HG02588 (cell line): Measurements from ENCODE around the gene AMN1.
A peak's percentile ranks its signal among the peaks of the same experiment; 100 is the strongest.
"Not testable (repeated sequence)": the region's sequence is repeated elsewhere in the genome, so short reads cannot be mapped to it uniquely, and the experiment has no call there.

Source experiments
- ATAC-seq: cut with Tn5 transposase; IDR thresholded peaks from one replicate; pipeline ENCODE4 v1.9.1; 2021; ENCODE audit warnings: mild to moderate bottlenecking, moderate library complexity; ENCODE audit not compliant: unreplicated experiment

Gene AMN1

DNA sequence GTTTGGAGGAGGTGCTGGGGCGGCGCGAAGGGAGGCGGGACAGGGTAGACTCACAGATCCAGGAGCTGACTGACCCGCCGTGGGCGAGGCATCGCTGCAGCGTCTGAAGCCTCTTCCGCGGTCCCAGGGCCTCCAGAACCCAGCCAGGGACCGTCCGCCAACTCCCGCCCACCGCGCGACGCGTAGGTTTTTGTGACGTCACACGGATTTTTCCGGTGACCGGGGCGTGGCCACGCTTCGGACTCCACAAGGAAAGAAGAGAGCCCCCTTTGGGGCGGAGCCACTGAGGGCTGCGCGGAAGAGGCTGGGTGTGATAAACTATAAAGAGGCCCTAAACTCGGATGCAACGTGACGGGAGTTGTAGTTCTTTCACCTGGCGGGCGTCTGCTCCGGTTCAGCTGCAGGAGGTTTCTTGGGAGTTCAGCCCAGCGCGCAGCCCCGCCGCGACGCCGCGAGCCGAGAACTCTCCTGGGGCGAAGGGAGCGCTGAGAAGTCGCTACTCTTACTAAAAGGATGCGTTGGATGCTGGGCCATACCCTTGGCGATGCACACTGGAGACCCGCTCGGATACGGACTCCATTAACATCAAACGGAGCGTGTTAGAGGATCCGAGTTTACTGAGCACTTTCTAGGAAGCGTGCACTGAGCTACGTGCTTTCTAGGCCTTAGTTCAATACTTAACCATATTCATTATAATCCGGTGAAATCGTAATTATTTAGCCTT lies at the start of gene AMN1:
Gene AMN1 (minus strand): TSS at position 105 of the 724 bp plus-strand sequence. CDS start 13 bp downstream, at position 92.
- peak; percentile 94 for ATAC-seq

DNA sequence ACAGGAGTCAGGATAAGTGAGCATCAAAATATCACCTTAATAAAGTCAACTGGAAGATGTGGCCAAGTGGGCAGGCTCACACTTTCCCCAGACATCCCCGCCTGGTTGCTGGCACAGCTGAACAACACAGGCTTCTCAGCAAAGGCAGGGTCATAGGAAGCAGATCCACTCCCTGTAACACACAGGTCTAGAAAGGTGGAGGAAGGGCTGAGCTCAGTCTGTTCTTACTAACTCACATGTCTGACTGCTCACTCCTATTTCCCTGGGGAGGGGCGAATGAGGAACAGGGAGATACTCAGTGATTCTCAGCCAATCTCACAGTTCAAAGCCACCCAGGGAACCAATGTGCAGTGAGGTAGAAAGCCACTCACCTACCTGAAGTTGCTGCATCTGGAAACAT lies 45.0 kb upstream of the AMN1 start:
- peak; percentile 57 for ATAC-seq

DNA sequence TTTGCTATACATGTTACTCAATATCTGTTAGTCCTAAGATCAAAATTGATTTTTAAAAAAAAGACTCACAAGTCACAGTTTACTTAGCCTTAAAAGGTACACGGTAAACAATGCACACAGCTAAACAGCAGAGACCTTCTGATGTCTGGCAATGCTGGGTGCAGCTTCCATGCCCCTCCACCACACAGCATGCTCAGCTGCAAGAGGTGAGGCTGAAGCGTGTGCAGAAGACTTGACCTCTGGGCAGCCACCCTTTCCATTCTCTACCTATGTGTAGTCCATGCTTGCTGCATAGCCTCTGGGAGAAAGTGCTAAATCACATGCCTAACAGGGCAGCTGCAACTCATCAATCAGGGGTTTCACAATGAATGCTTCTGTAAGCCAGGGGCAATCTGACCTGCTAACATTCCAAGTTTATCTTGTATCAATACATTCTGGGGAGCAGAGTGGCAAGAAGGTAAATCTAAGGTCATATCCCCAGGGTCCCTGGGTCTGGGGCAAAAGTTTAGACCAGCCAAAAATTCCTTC lies 44.5 kb upstream of the AMN1 start:
- peak; percentile 55 for ATAC-seq

DNA sequence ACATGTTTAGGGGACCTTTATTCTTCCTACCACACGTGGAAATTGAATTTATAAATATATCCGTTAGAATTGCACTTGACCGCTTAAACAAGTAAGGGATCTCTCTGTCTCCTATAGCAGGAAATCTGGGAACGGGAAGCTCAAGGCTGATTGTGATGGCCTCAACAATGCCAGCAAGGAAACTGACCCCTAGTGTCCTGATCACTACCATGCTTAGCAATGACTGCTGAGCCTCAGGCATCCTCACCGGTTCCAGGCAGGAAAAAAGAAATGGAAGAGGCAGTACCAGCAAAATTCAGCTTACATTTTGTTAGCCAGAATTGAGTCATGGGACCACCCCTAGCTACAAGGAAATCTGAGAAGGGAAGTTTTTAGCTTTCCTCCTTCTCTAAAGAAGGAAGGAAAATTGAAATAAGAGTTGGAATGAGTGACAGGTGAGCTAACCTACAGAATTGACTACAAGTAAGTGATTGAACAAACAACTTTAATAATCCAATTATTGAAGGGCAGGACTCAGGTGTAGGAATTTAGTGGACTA lies 43.9 kb upstream of the AMN1 start:
- no peak for ATAC-seq

DNA sequence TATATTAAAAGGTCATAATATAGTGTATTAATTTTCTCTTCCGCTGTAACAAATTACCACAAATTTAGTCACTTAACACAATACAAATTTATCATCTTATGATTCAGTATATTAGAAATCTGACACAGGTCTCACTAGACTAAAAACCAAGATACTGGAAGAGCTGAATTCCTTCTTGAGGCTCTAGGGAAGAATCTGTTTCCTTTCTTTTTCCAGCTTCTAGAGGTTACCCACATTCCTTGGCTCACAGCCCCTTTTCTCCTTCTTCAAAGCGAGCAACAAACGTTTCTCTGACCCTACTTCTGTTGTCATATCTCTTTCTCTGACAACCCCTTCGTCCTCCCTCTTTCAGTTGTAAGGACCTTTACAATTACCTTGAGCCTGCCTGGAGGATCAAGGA lies 43.4 kb upstream of the AMN1 start:
- no peak for ATAC-seq

DNA sequence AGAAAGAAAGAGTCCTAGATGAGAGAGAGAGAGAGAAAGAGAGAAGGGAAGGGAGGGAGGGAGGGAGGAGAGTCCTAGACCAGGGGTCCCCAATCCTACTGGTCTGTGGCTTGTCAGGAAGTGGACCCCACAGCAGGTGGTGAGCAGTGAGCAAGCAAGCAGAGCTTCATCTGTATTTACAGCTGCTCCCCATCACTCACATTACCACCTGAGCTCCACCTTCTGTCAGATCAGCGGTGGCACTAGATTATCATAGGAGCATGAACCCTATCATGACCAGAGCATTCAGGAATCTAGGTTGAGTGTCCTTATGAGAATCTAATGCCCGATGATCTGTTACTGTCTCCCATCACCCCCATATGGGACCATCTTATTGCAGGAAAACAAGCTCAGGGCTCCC lies 39.2 kb upstream of the AMN1 start:
- no peak for ATAC-seq

DNA sequence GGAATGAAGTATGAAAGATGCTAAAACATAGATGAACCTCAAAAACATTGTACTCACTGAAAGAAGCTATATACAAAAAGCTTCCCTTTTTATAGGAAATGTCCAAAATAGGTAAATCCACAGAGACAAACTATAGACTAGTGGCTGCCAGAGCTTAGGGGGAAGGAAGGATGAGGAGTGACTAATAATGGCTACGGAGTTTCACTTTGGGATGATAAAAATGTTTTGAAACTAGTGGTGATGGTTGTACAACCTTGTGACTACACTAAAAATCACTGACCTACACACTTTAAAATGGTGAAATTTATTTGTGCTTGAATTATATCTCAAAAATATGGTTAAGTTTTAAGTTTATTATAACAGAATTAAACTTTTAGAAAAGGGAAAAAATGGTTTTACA lies 37.1 kb upstream of the AMN1 start:
- ATAC-seq, result no peak

DNA sequence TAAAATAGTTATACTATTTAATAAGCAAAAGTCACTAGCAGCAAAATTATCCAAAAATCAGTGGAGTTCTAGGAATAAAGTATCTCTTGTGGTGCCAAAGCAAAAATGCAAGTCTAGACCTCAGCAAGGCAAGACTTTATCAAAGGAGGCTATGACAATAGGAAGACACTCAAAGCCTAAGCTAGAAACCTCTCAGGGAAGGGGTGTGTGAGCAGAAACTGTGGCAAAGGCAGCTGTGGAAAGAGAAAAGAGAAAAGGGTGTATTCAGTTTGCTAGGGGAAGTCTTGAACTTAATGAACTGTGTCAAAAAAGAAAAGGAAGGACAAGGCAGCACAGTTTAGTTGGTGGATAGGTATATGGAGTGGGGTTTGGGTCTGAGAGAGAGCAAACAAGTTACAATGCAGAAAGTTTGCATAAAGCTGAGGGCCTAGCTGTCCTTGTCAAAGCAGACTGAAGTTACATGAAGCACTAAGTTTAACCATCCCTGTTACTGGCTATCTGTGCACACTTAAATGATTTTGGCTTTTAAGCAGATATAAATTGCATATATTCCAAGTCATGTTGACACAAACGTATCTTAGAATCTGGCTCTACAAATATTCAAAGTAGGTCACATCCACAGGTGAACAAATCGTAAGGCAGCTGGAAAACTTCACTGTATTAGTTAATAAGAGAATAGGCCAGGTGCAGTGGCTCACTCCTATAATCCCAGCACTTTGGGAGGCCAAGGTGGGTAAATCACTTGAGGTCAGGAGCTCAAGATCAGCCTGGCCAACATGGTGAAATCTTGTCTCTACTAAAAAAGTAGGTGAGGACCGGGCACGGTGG lies 31.0 kb upstream of the AMN1 start:
- no peak for ATAC-seq

DNA sequence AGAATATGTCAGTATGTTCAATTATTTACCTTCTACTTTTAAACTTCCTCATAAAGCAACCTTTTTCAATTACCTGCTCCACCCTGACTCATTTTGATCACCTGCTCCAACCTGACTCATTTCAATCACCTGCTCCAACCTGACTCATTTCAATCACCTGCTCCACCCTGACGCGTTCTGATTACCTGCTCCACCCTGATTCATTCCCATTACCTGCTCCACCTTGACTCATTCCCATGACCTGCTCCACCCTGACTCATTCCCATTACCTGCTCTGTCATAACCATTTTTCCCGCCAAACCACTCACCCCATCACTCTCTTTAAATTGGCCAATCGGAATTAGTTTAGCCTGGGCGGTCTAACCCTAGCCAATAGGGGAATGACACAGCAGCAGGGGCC lies 29.5 kb upstream of the AMN1 start:
- not testable (repeated sequence) for ATAC-seq

DNA sequence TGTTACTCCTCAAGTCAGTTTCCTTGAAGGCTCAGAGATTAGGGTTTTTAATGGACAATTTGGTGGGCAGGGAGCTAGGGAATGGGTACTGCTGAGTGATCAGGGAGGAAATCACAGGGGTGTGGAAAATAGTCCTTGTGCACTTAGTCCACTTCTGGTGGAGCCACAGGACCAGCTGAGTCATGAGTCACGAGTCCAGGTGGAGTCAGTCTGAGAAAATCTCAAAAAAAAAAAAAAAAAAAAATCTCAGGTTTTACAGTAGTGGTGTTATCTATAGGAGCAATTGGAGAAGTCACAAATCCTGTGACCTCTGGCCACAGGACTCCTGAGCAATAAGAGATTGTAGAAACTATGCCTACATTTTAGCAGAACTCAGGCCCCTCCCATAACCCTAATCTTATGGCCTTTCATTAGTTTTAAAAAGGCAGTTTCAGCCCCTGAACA lies 28.2 kb upstream of the AMN1 start:
- ATAC-seq, result no peak

DNA sequence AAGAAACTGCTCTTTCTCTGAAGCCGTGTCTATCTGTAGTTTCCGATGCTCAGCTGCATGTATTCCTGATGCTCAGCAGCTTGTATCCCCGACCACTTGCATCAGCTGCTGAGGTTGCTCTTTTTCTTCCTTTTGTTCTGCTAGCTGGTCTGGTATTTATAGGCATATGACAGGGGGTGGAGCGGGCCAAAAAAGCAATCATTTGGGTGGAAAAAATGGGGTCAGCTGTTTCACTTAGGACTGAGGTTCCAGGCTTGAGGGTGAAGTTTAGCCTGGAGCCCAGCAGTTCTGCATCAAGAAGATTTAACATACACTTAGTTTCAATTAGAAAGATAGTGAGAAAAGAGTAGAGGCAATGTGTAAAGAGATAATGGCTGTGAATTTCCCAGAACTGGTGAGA lies 23.6 kb upstream of the AMN1 start:
- no peak for ATAC-seq

DNA sequence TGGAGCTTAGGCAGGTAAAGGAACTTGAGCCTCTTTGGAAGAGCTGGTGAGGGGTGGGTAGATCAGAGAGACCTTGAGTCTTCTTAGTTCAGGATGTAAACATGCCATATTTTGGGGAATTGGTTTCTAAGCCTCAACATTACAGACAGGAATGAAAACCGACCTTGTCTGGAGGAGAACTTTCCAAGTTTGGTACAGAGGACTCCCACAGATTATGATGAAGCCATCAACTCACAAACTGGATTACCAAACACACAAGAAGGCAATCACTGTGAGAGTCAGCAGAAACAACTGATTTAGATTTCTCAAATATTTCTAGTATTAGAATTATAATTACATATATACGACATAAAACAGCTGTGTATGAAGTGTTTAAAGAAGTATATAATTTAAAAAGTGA lies 22.3 kb upstream of the AMN1 start:
- no peak for ATAC-seq

DNA sequence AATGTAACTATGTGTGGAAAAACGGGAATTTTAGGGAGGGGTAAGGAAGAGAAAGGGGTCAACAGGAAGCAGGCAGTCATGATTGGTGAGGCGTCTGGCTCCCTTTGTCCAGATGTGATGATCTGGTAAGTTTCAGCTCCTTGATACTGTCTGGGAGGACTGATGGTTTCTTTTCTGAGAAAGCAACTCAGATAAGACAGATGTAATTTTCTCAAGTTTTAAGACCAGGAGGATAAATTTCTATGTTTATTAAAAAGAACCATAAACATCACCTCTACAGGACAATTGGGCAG lies 21.9 kb upstream of the AMN1 start:
- ATAC-seq, result no peak

DNA sequence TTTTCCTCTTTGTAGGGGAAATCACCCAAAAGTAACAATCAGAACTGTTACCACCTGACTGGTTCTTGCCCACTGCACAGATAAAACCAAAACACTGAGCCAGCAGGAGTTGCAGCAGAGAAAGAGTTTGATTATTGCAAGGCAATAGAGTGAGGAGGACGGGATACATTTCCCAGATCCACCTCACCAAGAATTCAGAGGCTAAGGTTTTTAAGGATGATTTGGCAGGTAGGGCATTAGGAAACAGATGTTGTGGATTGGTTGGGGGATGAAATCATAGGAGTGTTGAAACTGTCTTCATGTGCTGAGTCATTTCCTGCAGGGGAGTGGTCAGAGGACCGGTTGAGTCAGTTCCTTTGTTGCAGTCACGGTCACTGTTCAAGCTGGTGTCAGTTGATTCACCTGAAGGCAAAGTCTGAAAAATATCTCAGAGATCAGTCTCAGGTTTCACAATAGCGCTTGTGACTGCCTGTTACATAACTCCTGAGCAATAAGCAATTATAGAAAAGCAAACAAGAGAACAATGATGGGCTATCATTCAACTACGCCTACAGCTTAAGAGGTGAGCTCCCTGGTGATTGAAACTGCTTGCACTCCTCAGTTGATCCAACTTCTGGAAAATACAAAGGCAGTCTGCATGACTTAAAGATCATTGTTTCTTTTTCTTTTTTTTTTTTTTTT lies 20.3 kb upstream of the AMN1 start:
- ATAC-seq, result peak; percentile 84

DNA sequence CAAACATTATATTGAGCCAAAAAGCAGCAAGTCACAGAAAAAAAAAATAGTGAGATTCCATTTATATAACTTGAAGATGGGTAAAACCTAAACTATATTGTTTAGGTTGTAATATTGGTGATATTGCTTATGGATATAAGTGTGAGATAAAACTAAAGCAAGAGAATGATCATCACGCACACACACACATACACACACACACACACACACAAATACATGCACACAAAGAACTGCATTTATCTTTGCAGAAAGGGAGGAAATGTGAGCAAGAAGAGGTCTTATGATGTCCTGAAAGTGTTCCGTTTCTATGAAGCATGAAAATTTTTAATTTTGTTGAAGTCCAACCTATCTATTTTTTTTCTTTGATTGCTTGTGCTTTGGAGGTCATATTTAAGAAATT lies 16.4 kb upstream of the AMN1 start:
- ATAC-seq, result no peak

DNA sequence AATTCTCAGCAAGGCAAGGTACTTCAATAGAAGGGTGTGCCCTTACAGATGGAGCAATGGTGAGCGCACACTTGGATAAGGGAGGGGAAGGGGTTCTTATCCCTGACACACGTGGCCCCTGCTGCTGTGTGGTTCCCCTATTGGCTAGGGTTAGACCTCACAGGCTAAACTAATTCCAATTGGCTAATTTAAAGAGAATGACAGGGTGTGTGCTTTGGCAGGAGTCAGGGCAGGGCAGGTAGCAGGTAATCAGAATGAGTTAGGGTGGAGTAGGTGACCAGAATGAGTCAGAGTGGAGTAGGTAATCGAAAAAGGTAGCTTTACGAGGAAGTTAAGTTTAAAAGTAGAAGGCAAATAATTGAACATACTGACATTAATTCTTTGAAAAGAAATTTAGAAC lies 15.5 kb upstream of the AMN1 start:
- ATAC-seq, result not testable (repeated sequence)

DNA sequence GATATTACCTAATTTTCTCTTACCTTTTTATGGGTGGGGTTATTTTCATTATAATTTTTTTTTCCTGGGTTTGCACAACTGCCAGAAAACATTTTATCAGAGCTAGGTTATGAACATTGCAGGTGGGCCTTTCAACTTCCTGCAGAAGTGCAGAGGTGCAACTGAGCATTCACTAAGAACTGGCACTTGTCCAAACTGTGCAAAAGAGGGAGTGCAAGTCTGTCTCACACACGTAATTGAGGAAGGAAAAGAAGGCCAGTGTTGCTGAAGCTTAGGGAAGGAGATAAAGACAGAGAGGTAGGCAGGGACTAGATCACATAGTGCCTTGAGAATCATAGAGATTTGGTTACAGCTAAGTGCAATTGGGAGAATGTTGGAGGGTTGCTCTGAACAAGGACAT lies 14.1 kb upstream of the AMN1 start:
- ATAC-seq, result no peak

DNA sequence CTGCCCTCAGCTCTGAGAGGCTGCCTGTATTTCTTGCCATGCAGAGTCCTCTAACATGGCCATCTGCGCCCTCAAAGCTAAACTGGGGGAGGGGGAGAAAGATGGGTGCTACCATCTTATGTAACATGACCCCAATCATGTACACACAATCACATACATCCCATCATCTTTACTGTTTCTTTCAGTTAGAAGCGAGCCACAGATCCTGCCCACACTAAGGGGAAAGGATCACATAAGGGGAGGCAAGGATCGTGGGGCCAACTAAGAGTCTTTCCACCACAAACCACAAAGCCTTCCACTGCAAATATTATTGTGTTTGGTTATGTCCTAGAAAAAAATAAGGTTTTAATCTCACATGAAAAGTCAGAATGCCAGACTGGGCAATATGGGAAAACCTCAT lies 11.8 kb upstream of the AMN1 start:
- ATAC-seq, result no peak

DNA sequence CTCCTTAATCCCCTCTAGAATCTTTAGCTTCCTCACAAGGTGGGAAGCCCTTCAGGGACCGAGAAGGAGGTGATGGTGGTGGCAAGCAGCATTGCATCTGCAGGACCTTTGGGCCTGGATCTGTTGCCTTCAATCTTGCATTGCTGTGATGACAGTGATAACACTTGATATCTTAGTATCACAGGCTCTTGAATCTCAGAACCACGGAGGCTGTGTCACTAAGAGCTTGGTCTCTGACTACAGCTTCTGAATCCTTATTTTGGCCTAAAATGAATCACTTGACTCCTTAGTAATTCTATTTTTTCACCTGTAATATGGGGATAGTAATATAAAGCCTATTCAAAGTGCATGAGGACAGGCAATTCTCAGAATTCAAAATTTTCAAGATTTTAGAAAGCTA lies 8.9 kb upstream of the AMN1 start:
- no peak for ATAC-seq

DNA sequence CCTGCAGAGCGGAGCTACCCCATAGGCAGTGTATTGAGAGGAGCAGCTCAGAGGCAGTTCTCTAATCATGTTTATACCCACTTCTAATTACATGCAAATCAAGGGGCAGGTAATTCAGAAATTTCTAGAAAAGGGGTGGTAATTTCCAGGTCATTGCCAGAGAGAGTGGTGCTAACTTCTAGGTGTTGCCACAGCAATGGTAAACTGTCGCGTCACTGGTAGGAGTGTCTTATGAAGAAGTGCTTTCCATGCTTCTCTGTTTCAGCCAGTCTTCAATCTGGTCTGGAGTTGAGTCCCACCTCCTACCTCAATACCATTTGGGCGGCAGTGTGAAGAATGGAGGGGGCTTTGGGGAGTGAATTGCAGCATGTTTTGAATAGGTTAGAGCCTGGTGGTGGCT lies 8.5 kb upstream of the AMN1 start:
- no peak for ATAC-seq

DNA sequence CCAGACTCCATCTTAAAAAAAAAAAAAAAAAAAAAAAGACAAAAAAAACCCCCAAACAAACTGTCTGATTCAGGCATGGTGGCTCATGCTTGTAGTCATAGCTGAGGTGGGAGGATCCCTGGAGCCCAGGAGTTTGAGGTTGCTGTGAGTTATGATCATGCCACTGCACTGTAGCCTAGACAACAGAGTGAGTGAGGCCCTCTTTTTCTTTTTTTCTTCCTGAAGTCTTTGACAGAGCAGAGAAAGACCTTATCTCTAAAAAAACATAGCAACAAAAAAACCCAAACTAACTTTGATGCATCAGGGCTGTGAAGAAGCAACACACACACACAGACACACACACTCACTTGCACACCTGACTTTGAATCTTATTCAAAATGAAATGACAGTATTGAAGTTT lies 7.7 kb upstream of the AMN1 start:
- peak; percentile 42 for ATAC-seq
